ENCODE measurements around the gene VPS18. TPM values are rescaled to one million over a fixed set of nuclear protein-coding genes. Genes with fewer than 3 reads are reported as not detected.

VPS18 gene
- 10 to 100 TPM; 20.1 to 21.2 TPM for total RNA-seq

GRCh38 chr15:40893733-40894680, at the start of gene VPS18:
VPS18 (plus strand) TSS chr15:40894450; CDS start chr15:40894769, 319 bp downstream.
- ATAC-seq (ENCODE audit: low read depth) (peak; percentile 99), DNase-seq (peak; percentile 99)
- peaks cover 6% of the 10 kb centered on the region for H3K27me3 Mint-ChIP-seq
- peaks cover 16% of the 10 kb centered on the region for H3K36me3 Mint-ChIP-seq
- H3K4me1 Mint-ChIP-seq, result peaks cover 25% of the 10 kb centered on the region
- H3K4me3 Mint-ChIP-seq, result peak within 1 kb of the TSS; percentile 98
- H3K9me3 Mint-ChIP-seq, result no peaks in the 10 kb centered on the region
- H3K27ac Mint-ChIP-seq, result peak within 1 kb of the TSS; percentile 99
- POLR2A ChIA-PET, result interaction anchor here (0.5 to 2.4 kb wide), 19 partner anchors 9 to 586 kb away, joined by 3 to 41 read pairs (median 3); partner anchors contain the start of genes CHAC1, CHP1, EXD1 and GCHFR

- Mint-ChIP-seq H3K36me3 (peaks cover 2% of the 10 kb centered on the region), H3K27ac (peak overlapping the region; percentile 66), H3K4me3 (peak overlapping the region; percentile 85), H3K9me3 (no peaks in the 10 kb centered on the region), H3K4me1 (peaks cover 24% of the 10 kb centered on the region), H3K27me3 (peaks cover 34% of the 10 kb centered on the region)
- ATAC-seq (ENCODE audit: low read depth) (peak; percentile 57), DNase-seq (peak; percentile 64)
- POLR2A ChIA-PET, result interaction anchor here (2.2 kb wide), 1 partner anchor 14 kb away, joined by 5 read pairs; no protein-coding TSS in a partner anchor
These were observed 49.6 kb upstream of the VPS18 start for GRCh38 chr15:40844696-40845030.

- H3K27ac Mint-ChIP-seq, result peak overlapping the region; percentile 66
- H3K27me3 Mint-ChIP-seq, result peaks cover 34% of the 10 kb centered on the region
- DNase-seq (no peak), ATAC-seq (ENCODE audit: low read depth) (no peak)
- POLR2A ChIA-PET, result interaction anchor here (2.2 kb wide), 1 partner anchor 14 kb away, joined by 5 read pairs; no protein-coding TSS in a partner anchor
- H3K4me3 Mint-ChIP-seq, result peak overlapping the region; percentile 85
- no peaks in the 10 kb centered on the region for H3K9me3 Mint-ChIP-seq
- peaks cover 24% of the 10 kb centered on the region for H3K4me1 Mint-ChIP-seq
- H3K36me3 Mint-ChIP-seq, result peaks cover 2% of the 10 kb centered on the region
These were observed 49.2 kb upstream of the VPS18 start for GRCh38 chr15:40845036-40845435.

GRCh38 chr15:40845511-40846284, 48.6 kb upstream of the VPS18 start:
- Mint-ChIP-seq H3K9me3 (no peaks in the 10 kb centered on the region), H3K27ac (no peak overlapping the region), H3K27me3 (peaks cover 37% of the 10 kb centered on the region), H3K4me3 (peak overlapping the region; percentile 25), H3K36me3 (peaks cover 2% of the 10 kb centered on the region), H3K4me1 (peaks cover 24% of the 10 kb centered on the region)
- ATAC-seq (ENCODE audit: low read depth), result no peak
- DNase-seq, result no peak
- POLR2A ChIA-PET, result no interaction called here

GRCh38 chr15:40846841-40847222, 47.4 kb upstream of the VPS18 start:
- Mint-ChIP-seq H3K36me3 (peaks cover 2% of the 10 kb centered on the region), H3K27me3 (peaks cover 32% of the 10 kb centered on the region), H3K9me3 (no peaks in the 10 kb centered on the region), H3K4me3 (peak overlapping the region; percentile 28), H3K27ac (no peak overlapping the region), H3K4me1 (peaks cover 24% of the 10 kb centered on the region)
- POLR2A ChIA-PET, result interaction anchor here (1.4 kb wide), 1 partner anchor 48 kb away, joined by 5 read pairs; the partner anchor contains the start of gene VPS18
- no peak for DNase-seq
- ATAC-seq (ENCODE audit: low read depth), result no peak

GRCh38 chr15:40847223-40847961, 46.9 kb upstream of the VPS18 start:
- POLR2A ChIA-PET, result interaction anchor here (1.4 kb wide), 1 partner anchor 47 kb away, joined by 5 read pairs; the partner anchor contains the start of gene VPS18
- Mint-ChIP-seq H3K4me1 (peaks cover 24% of the 10 kb centered on the region), H3K27me3 (peaks cover 27% of the 10 kb centered on the region), H3K27ac (no peak overlapping the region), H3K9me3 (no peaks in the 10 kb centered on the region), H3K36me3 (peaks cover 2% of the 10 kb centered on the region), H3K4me3 (peak overlapping the region; percentile 28)
- DNase-seq (no peak), ATAC-seq (ENCODE audit: low read depth) (no peak)

GRCh38 chr15:40850576-40851112, 43.6 kb upstream of the VPS18 start:
- POLR2A ChIA-PET, result no interaction called here
- Mint-ChIP-seq H3K4me1 (peaks cover 16% of the 10 kb centered on the region), H3K36me3 (no peaks in the 10 kb centered on the region), H3K4me3 (no peak overlapping the region), H3K27ac (no peak overlapping the region), H3K27me3 (peaks cover 11% of the 10 kb centered on the region), H3K9me3 (no peaks in the 10 kb centered on the region)
- no peak for ATAC-seq (ENCODE audit: low read depth)
- no peak for DNase-seq

- H3K27ac Mint-ChIP-seq, result no peak overlapping the region
- no peak overlapping the region for H3K4me3 Mint-ChIP-seq
- no peaks in the 10 kb centered on the region for H3K9me3 Mint-ChIP-seq
These were observed 41.7 kb upstream of the VPS18 start for GRCh38 chr15:40852529-40852928.

GRCh38 chr15:40853241-40853890, 40.9 kb upstream of the VPS18 start:
- POLR2A ChIA-PET, result interaction anchor here (0.7 kb wide), 1 partner anchor 247 kb away, joined by 3 read pairs; no protein-coding TSS in a partner anchor
- DNase-seq, result no peak

More at GRCh38 chr15:40852529-40852928, 41.7 kb upstream of the VPS18 start:
- Mint-ChIP-seq H3K4me1 (peaks cover 6% of the 10 kb centered on the region), H3K36me3 (no peaks in the 10 kb centered on the region), H3K27me3 (peaks cover 5% of the 10 kb centered on the region)
- ATAC-seq (ENCODE audit: low read depth) (no peak), DNase-seq (no peak)
- POLR2A ChIA-PET, result interaction anchor here (0.7 kb wide), 1 partner anchor 246 kb away, joined by 3 read pairs; no protein-coding TSS in a partner anchor

GRCh38 chr15:40854161-40854560, 40.1 kb upstream of the VPS18 start:
- Mint-ChIP-seq H3K4me1 (peaks cover 10% of the 10 kb centered on the region), H3K4me3 (no peak overlapping the region), H3K27me3 (peaks cover 5% of the 10 kb centered on the region), H3K36me3 (no peaks in the 10 kb centered on the region), H3K9me3 (no peaks in the 10 kb centered on the region), H3K27ac (no peak overlapping the region)
- ATAC-seq (ENCODE audit: low read depth), result no peak
- DNase-seq, result no peak
- POLR2A ChIA-PET, result interaction anchor here (0.6 kb wide), 1 partner anchor 160 kb away, joined by 3 read pairs; no protein-coding TSS in a partner anchor

More at GRCh38 chr15:40853241-40853890, 40.9 kb upstream of the VPS18 start:
- Mint-ChIP-seq H3K27ac (no peak overlapping the region), H3K4me1 (peaks cover 7% of the 10 kb centered on the region), H3K36me3 (no peaks in the 10 kb centered on the region), H3K9me3 (no peaks in the 10 kb centered on the region), H3K4me3 (no peak overlapping the region), H3K27me3 (peaks cover 5% of the 10 kb centered on the region)
- ATAC-seq (ENCODE audit: low read depth), result no peak

GRCh38 chr15:40855706-40856234, 38.5 kb upstream of the VPS18 start:
- DNase-seq (no peak), ATAC-seq (ENCODE audit: low read depth) (no peak)
- POLR2A ChIA-PET, result no interaction called here
- no peaks in the 10 kb centered on the region for H3K9me3 Mint-ChIP-seq
- H3K4me3 Mint-ChIP-seq, result no peak overlapping the region
- H3K27ac Mint-ChIP-seq, result no peak overlapping the region
- H3K4me1 Mint-ChIP-seq, result peaks cover 15% of the 10 kb centered on the region
- H3K36me3 Mint-ChIP-seq, result no peaks in the 10 kb centered on the region
- peaks cover 4% of the 10 kb centered on the region for H3K27me3 Mint-ChIP-seq

- Mint-ChIP-seq H3K4me1 (peaks cover 15% of the 10 kb centered on the region), H3K4me3 (no peak overlapping the region), H3K27me3 (peaks cover 7% of the 10 kb centered on the region), H3K27ac (no peak overlapping the region), H3K9me3 (no peaks in the 10 kb centered on the region), H3K36me3 (no peaks in the 10 kb centered on the region)
- ATAC-seq (ENCODE audit: low read depth) (no peak), DNase-seq (no peak)
- POLR2A ChIA-PET, result interaction anchor here (1.6 to 4.4 kb wide), 2 partner anchors 38 to 375 kb away, joined by 4 to 41 read pairs; partner anchors contain the start of genes CHP1 and VPS18
These were observed 37.5 kb upstream of the VPS18 start for GRCh38 chr15:40856746-40857145.
